Epithelial cell of umbilical artery (primary cell): ENCODE measurements around the gene CALR3. TPM values are rescaled to one million over a fixed set of nuclear protein-coding genes. Genes with fewer than 3 reads are reported as not detected.

Experiments
- total RNA-seq: library from RNA; depleted of rRNA; stranded (reverse); fragments of >200 nt; gene quantifications from 2 replicates; pipeline ENCODE4 v1.2.3, GENCODE V29; 2014

The CALR3 gene, protein sequence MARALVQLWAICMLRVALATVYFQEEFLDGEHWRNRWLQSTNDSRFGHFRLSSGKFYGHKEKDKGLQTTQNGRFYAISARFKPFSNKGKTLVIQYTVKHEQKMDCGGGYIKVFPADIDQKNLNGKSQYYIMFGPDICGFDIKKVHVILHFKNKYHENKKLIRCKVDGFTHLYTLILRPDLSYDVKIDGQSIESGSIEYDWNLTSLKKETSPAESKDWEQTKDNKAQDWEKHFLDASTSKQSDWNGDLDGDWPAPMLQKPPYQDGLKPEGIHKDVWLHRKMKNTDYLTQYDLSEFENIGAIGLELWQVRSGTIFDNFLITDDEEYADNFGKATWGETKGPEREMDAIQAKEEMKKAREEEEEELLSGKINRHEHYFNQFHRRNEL
- total RNA-seq: not detected in 2 replicates

GRCh38 chr19:16495982-16496612 lies at the start of gene CALR3, which contains the start of gene C19orf44:
Gene CALR3 (minus strand): TSS chr19:16496167. CDS start chr19:16496129, 38 bp downstream.
Gene C19orf44 (plus strand): TSS chr19:16496394. CDS start chr19:16500793, 4,399 bp downstream.

DNA sequence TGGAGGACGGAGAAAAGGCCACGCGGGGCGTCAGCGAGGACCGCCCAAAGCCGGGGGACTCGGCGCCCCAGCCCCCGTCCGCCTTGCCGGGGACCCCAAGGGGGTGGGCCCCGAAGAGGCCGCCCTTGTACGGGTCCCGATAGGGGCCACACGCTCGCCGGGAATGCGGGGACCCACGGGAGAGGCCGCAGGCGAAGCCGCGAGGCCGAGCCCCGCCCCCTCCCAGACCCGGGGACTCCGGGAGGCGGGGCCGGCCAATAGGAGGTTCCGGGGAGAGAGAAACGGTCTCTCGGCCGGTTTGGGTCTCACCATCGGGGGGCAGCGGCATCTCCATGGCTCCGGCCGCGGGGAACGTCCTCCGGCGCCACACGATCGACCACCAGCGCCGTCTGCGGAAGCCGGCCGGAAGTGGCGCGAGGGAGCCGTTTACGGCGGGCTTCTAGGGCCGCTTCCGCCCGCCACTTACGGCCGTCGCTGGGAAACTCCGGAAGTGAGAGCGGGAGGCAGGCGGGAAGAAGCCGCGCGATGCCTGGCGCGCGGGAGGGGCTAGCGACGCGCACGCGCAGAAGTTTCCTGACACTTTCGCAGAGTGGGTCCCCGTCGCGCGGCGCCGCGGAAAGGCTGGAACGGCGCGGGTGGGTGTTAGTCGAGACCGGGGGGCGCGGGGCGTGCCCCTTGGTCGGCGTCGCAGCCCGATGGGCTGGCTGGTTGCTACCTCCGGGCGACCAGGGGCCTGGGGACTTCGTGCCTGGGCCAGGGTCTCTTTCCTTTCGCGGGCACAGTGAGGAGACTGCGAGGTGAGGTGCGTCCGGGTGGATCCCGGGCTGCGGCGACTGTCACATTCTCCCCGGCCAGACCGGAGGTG lies 46.3 kb upstream of the CALR3 start, which contains the start of gene CHERP:
Gene CHERP (minus strand): TSS at position 393 of the 865 bp plus-strand sequence. CDS start 59 bp downstream, at position 334.

Other genes with a start within 250 kb of the CALR3 start
- 5.3 and 6.8 TPM in 2 replicates for gene KLF2, start 171.3 kb downstream of the CALR3 start, total RNA-seq
- gene EPS15L1, start 24.2 kb downstream of the CALR3 start, total RNA-seq: 6.5 and 11.2 TPM in 2 replicates
- gene C19orf44, start 227 bp upstream of the CALR3 start, total RNA-seq: 2.6 and 2.9 TPM in 2 replicates
- gene CHERP, start 46.3 kb upstream of the CALR3 start, total RNA-seq: 2.0 and 3.6 TPM in 2 replicates
- gene SLC35E1, start 76.2 kb upstream of the CALR3 start, total RNA-seq: 12.6 and 14.9 TPM in 2 replicates
- 2.6 and 3.0 TPM in 2 replicates for gene MED26, start 132.0 kb upstream of the CALR3 start, total RNA-seq
- 52.6 and 102 TPM in 2 replicates for gene SMIM7, start 164.0 kb upstream of the CALR3 start, total RNA-seq
- 2.6 and 2.9 TPM in 2 replicates for gene TMEM38A, start 165.0 kb upstream of the CALR3 start, total RNA-seq
- gene NWD1, start 223.7 kb upstream of the CALR3 start, total RNA-seq: not detected in 2 replicates